Neural crest cell (in vitro differentiated cells): ENCODE data around the gene SLC15A1. TPM values are rescaled to one million over a fixed set of nuclear protein-coding genes. Genes with fewer than 3 reads are reported as not detected.

Experiments
- DNase-seq: peaks from one replicate; pipeline ENCODE4 v3.0.0; 2021; ENCODE audit warnings: low read depth, mixed read lengths, low spot score
- H3K27ac Mint-ChIP-seq: one replicate; pipeline ENCODE4 v1.8.0; 2021; ENCODE audit warnings: mild to moderate bottlenecking, mixed read lengths; ENCODE audit not compliant: unreplicated experiment
- H3K27me3 Mint-ChIP-seq: 2 replicates; pipeline ENCODE4 v1.8.0; 2021; ENCODE audit warnings: low read depth, mild to moderate bottlenecking, mixed read lengths
- H3K36me3 Mint-ChIP-seq: 2 replicates; pipeline ENCODE4 v1.8.0; 2021; ENCODE audit warnings: low read depth, mild to moderate bottlenecking, mixed read lengths
- H3K4me1 Mint-ChIP-seq: 2 replicates; pipeline ENCODE4 v1.8.0; 2021; ENCODE audit warnings: mixed read lengths
- H3K4me3 Mint-ChIP-seq: one replicate; pipeline ENCODE4 v1.8.0; 2021; ENCODE audit warnings: mild to moderate bottlenecking, mixed read lengths
- H3K9me3 Mint-ChIP-seq: 2 replicates; pipeline ENCODE4 v1.8.0; 2021; ENCODE audit warnings: mixed read lengths
- total RNA-seq: library from RNA; stranded (reverse); gene quantifications from 2 replicates; pipeline ENCODE4 v1.2.1, GENCODE V29; 2021
- TF ChIP-seq, protein P1 (sequence below): fragments of 200-600 bp; sonication (generic); conservative IDR thresholded peaks from 2 replicates; pipeline ENCODE4 v1.5.0; 2021; ENCODE audit warnings: antibody characterized with exemption, mild to moderate bottlenecking

The SLC15A1 gene
- total RNA-seq, 1 donor from 2014 or later, result not detected

DNA sequence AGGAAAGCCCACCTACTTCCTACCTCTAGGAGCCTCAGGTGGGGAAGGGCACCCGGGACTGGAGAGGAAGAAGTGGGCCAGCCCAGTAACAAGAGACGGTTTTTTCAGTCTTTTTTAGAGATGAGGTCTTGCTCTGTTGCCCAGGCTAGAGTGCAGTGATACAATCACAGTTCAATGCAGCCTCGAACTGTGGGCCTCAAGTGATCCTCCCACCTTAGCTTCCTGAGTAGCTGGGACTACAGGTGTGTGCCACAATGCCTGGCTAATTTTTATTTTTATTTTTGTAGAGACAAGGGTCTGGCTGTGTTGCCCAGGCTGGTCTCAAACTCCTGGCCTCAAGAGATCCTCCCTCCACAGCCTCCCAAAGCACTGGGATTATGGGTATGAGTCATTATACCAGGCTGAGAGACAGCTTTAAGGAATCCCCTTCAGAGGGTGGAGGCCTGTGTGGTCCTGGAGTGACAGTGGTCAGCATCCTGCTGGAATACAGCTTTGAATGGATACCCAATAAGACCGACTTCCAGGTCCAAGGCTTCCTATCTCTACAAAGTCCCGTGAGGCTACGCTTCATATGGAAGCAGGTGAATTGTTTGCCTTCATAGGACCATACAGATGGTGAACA is 63.0 kb downstream of the SLC15A1 start:
- no peak overlapping the region for H3K27ac Mint-ChIP-seq

DNA sequence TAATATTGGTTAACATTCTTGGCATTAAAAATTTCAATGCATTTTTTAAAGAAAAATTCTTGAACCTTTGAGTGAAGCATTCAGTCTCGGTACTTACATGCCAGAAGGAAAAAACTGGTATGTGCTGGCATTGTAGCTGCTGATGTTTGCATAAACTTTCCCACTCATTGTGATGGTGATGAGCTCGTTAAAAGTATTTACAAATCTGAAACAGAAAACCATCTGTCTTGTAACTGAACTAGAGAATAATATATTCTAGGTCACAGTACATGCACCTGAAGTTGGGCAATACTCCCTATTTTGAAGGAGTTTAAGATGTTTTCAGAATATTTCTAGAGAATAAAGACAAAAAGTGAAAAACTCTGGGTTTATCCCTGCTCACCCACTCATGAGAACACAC is 64.1 kb downstream of the SLC15A1 start:
- H3K36me3 Mint-ChIP-seq, result no peaks in the 10 kb centered on the region
- H3K4me1 Mint-ChIP-seq, result no peaks in the 10 kb centered on the region
- TF ChIP-seq, protein P1, sequence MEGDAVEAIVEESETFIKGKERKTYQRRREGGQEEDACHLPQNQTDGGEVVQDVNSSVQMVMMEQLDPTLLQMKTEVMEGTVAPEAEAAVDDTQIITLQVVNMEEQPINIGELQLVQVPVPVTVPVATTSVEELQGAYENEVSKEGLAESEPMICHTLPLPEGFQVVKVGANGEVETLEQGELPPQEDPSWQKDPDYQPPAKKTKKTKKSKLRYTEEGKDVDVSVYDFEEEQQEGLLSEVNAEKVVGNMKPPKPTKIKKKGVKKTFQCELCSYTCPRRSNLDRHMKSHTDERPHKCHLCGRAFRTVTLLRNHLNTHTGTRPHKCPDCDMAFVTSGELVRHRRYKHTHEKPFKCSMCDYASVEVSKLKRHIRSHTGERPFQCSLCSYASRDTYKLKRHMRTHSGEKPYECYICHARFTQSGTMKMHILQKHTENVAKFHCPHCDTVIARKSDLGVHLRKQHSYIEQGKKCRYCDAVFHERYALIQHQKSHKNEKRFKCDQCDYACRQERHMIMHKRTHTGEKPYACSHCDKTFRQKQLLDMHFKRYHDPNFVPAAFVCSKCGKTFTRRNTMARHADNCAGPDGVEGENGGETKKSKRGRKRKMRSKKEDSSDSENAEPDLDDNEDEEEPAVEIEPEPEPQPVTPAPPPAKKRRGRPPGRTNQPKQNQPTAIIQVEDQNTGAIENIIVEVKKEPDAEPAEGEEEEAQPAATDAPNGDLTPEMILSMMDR, result no peak
- H3K9me3 Mint-ChIP-seq, result no peaks in the 10 kb centered on the region
- H3K27me3 Mint-ChIP-seq, result no peaks in the 10 kb centered on the region
- H3K4me3 Mint-ChIP-seq, result no peak overlapping the region
- no peak for DNase-seq
- no peak overlapping the region for H3K27ac Mint-ChIP-seq

More for the DNA sequence above, 63.0 kb downstream of the SLC15A1 start:
- peaks cover 5% of the 10 kb centered on the region for H3K4me1 Mint-ChIP-seq
- H3K27me3 Mint-ChIP-seq, result no peaks in the 10 kb centered on the region
- TF ChIP-seq, protein P1, result no peak
- H3K36me3 Mint-ChIP-seq, result no peaks in the 10 kb centered on the region
- no peak for DNase-seq
- H3K4me3 Mint-ChIP-seq, result no peak overlapping the region
- no peaks in the 10 kb centered on the region for H3K9me3 Mint-ChIP-seq

DNA sequence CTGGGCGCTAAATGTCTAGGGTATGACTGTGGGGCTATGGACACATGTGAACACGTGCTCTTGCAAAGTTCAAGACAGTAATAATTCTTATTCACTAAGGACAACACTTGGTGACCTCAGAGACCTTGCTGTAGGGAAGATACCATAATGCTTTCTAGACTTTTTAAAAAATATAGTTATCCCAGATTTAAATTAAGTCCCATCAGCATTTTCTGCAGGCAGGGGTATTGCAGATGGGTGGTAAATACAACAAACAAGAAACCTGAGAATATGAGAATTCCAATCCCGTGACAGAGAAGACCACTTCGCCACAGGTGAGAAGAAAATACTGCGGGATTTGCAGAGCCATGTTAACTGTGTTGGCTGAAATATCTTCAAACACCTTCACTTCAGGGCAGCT is 65.2 kb downstream of the SLC15A1 start:
- no peak for DNase-seq
- H3K4me3 Mint-ChIP-seq, result no peak overlapping the region
- no peak overlapping the region for H3K27ac Mint-ChIP-seq
- no peaks in the 10 kb centered on the region for H3K36me3 Mint-ChIP-seq
- H3K4me1 Mint-ChIP-seq, result no peaks in the 10 kb centered on the region
- TF ChIP-seq, protein P1, result no peak
- H3K9me3 Mint-ChIP-seq, result no peaks in the 10 kb centered on the region
- no peaks in the 10 kb centered on the region for H3K27me3 Mint-ChIP-seq

DNA sequence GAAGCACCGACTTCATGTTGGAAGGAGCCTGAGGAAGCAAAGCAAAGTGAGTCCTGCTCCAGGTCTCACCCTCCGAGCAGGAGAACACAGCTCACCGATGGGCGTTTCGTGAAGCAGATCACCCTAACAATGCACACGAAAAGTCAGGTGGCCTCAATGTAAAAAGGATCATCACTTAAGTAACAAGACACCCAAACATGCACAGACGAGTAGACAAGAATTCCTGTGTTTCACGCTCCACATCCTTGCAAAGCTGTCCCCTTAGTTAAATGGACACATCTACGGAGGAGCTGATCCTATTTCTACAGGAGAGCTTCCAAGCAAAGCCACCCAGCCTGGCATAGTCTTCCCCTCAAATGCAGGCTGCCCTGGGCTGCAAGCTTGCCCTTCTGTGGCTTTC is 66.2 kb downstream of the SLC15A1 start:
- H3K4me3 Mint-ChIP-seq, result no peak overlapping the region
- H3K4me1 Mint-ChIP-seq, result no peaks in the 10 kb centered on the region
- no peak overlapping the region for H3K27ac Mint-ChIP-seq
- DNase-seq, result no peak
- H3K36me3 Mint-ChIP-seq, result no peaks in the 10 kb centered on the region
- no peaks in the 10 kb centered on the region for H3K9me3 Mint-ChIP-seq
- TF ChIP-seq, protein P1, result no peak
- no peaks in the 10 kb centered on the region for H3K27me3 Mint-ChIP-seq

DNA sequence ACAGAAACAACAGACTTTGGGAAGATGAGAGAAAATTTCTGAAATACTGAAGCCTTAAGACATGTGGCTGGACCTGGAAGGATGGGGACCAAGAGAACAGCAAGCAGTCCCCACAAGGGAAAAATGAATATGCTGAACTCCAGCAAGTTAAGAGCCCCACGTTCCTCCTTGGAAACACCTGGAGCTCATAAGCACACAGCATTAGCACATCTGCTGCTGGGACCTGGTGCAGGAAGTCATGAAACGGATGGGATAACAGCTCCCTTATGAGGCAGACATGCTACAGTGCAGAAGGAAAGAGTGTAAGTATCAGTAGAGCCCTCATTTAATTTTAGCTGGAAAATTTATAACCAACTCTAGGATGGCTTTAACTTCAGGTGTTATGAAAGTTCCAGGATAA is 67.3 kb downstream of the SLC15A1 start:
- Mint-ChIP-seq H3K4me3 (no peak overlapping the region), H3K36me3 (no peaks in the 10 kb centered on the region), H3K9me3 (no peaks in the 10 kb centered on the region), H3K27ac (no peak overlapping the region), H3K27me3 (no peaks in the 10 kb centered on the region), H3K4me1 (no peaks in the 10 kb centered on the region)
- DNase-seq, result no peak
- TF ChIP-seq, protein P1, result no peak

DNA sequence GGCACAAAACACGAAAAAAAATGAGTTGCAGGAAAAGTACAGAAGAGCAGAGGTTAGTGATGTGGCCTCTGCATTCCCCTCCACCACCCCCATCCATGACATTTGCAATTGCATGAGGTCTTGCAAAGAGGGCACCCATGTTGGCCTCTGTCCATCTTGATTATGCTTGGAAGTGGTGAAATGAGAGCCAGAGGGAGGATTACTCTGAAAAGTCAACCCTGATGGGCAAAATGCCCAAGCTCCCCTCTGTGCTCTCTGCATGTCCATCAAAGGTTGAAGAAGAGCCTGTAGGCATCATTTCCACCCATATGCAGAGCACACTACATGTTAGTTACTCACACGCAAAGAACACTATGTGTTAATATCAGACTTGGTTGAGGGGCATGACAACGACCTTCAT is 71.4 kb downstream of the SLC15A1 start:
- peaks cover 17% of the 10 kb centered on the region for H3K4me1 Mint-ChIP-seq
- TF ChIP-seq, protein P1, result no peak

More for the DNA sequence above, 71.4 kb downstream of the SLC15A1 start:
- no peak for DNase-seq
- Mint-ChIP-seq H3K27me3 (no peaks in the 10 kb centered on the region), H3K36me3 (no peaks in the 10 kb centered on the region), H3K9me3 (no peaks in the 10 kb centered on the region), H3K27ac (no peak overlapping the region), H3K4me3 (no peak overlapping the region)
